Fibroblast of pulmonary artery (primary cell): ENCODE results near the gene MMP13.

Experiments used
- DNase-seq: peaks from one replicate; pipeline ENCODE4 v3.0.0-alpha.2; 2010; ENCODE audit warnings: low read depth
- H3K4me3 ChIP-seq: replicated peaks from 2 replicates; pipeline ENCODE4 v1.5.1; 2011; ENCODE audit warnings: low read depth, mild to moderate bottlenecking, control low read depth, low read length, moderate library complexity
- CTCF ChIP-seq: IDR thresholded peaks from 2 replicates; pipeline ENCODE4 v1.5.1; 2011; ENCODE audit warnings: mild to moderate bottlenecking, control low read depth, low read length, inconsistent platforms; ENCODE audit errors: missing control alignments

The MMP13 gene

DNA sequence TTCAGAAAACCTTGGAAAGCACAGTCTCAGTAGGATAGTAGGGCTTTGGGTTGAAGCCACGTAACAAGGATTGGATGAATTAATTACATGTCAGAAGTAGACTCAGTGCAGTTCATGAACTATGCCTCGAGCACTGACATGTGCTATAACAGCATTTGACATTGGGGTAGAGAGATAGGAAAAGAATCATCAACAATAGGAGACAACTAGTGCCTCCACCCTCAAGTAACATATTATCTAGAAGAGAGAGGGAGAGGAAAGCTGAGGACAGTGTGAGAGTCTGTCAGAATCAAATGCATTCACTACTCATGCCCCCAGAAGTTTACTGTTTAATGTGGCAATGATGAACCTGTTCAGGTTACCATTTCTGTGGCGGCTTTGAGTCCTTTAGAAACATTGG, 26.4 kb downstream of the MMP13 start:
- H3K4me3 ChIP-seq = no peak overlapping the region
- no peak for TF ChIP-seq CTCF
- no peak for DNase-seq

DNA sequence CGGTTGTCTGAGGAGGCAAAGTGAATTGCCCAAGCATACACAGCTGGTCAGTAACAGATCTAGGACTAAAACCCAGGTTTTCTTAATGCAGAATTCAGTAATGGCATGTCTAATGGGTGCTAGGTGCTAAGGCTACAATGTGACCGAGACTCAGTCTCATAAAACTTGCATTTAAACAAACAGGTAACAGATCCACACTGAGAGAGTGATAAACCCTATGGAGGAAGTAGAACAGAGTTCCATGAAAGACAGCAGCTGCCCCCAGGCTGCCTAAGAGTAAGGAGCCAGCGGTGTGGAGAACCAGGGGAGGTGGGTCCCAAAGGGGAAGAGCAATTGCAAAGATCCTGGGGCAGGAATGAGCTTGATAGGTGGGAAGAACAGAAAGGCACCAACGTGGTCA, 27.3 kb downstream of the MMP13 start:
- TF ChIP-seq CTCF = no peak
- H3K4me3 ChIP-seq = no peak overlapping the region
- no peak for DNase-seq

GRCh38 chr11:102927624-102927990, 27.9 kb downstream of the MMP13 start:
- DNase-seq = no peak
- no peak overlapping the region for H3K4me3 ChIP-seq
- no peak for TF ChIP-seq CTCF

- TF ChIP-seq CTCF = no peak
- DNase-seq = no peak
- no peak overlapping the region for H3K4me3 ChIP-seq
These were observed 28.4 kb downstream of the MMP13 start for GRCh38 chr11:102926961-102927623.

DNA sequence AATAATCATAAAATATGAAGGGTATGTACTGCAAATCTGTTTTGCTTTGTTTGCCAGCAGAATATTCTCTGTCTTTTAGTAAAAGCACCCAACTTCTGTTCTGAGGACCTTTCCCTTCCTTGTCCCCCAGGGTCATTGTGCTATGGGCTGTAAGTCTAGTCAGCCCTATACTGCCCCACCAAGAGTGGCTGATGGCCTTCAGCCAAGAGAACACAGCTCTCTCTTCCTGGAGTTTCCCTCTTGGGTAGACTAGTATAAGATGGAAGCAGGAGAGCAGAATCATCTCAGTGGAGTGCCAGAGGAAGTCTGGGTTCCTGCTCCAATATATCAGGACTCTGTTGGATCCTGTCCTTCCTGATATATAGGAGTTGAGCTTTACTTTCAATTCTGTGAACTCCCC, 29.0 kb downstream of the MMP13 start:
- H3K4me3 ChIP-seq = no peak overlapping the region
- DNase-seq = no peak
- no peak for TF ChIP-seq CTCF

DNA sequence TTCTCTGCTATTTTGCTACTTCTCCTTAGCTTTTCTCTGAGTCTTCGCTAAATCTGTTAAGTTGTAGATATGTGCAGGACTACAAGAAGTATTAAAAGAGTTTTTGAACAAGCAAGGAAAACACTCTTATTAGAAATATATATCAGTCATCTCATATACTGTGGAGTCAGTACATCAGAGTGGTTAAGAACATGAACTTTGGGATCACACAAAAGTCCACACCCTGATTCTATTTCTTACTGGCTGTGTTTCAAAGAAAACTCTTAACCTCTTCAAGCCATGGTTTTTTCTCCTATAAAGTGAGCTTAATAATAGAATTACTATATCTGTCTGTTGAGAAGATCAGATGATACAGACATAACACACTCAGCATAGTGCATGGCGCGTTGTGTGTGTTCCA, 29.5 kb downstream of the MMP13 start:
- no peak overlapping the region for H3K4me3 ChIP-seq
- no peak for DNase-seq
- no peak for TF ChIP-seq CTCF

- no peak for DNase-seq
- no peak overlapping the region for H3K4me3 ChIP-seq
- no peak for TF ChIP-seq CTCF
These were observed 30.6 kb downstream of the MMP13 start for GRCh38 chr11:102924851-102925380.
